Activated CD8-positive, alpha-beta memory T cell treated with anti-CD3 and anti-CD28 coated beads for 1 hour (primary cell): ENCODE measurements around the gene RASA3.
"Not testable (repeated sequence)": the region's sequence is repeated elsewhere in the genome, so short reads cannot be mapped to it uniquely, and the experiment has no call there.

ENCODE experiments used
- DNase-seq, 2 donors: peaks; one replicate each; pipeline ENCODE4 v3.0.0-alpha.2; 2020; ENCODE audit warnings: low read depth in 1 of 2; ENCODE audit errors: extremely low read depth in 1 of 2

Gene RASA3

GRCh38 chr13:114024603-114025404 is 107.6 kb downstream of the RASA3 start:
- DNase-seq: no peak

- DNase-seq: no peak
Observed at GRCh38 chr13:114023716-114024602, 108.5 kb downstream of the RASA3 start.

- no peak for DNase-seq
Observed at GRCh38 chr13:114022876-114023275, 109.5 kb downstream of the RASA3 start.

GRCh38 chr13:114022309-114022669 is 110.1 kb downstream of the RASA3 start:
- DNase-seq: no peak

GRCh38 chr13:114021464-114022308 is 110.7 kb downstream of the RASA3 start:
- DNase-seq: no peak

GRCh38 chr13:114020750-114021463 is 111.5 kb downstream of the RASA3 start:
- DNase-seq: no peak

GRCh38 chr13:114020134-114020533 is 112.3 kb downstream of the RASA3 start:
- not testable (repeated sequence) for DNase-seq

GRCh38 chr13:114019367-114019766 is 113.1 kb downstream of the RASA3 start:
- peak in 1 of 2 donors; percentile 37 for DNase-seq

- DNase-seq: no peak
Observed at GRCh38 chr13:114018461-114019055, 113.9 kb downstream of the RASA3 start.

GRCh38 chr13:114017966-114018365 is 114.5 kb downstream of the RASA3 start:
- DNase-seq: no peak

GRCh38 chr13:114017028-114017630 is 115.3 kb downstream of the RASA3 start:
- no peak for DNase-seq

GRCh38 chr13:114016321-114017027 is 115.9 kb downstream of the RASA3 start:
- DNase-seq: no peak

- no peak for DNase-seq
Observed at GRCh38 chr13:114015969-114016295, 116.5 kb downstream of the RASA3 start.

- DNase-seq: no peak
Observed at GRCh38 chr13:114015111-114015968, 117.1 kb downstream of the RASA3 start.

GRCh38 chr13:114013952-114014629 is 118.3 kb downstream of the RASA3 start:
- DNase-seq: no peak

- DNase-seq: no peak
Observed at GRCh38 chr13:114013336-114013735, 119.1 kb downstream of the RASA3 start.

GRCh38 chr13:114012921-114013320 is 119.5 kb downstream of the RASA3 start:
- DNase-seq: no peak

- no peak for DNase-seq
Observed at GRCh38 chr13:114012141-114012540, 120.3 kb downstream of the RASA3 start.
